GM19324 (cell line): Measurements from ENCODE around the gene GGT5.
"Not testable (repeated sequence)": the region's sequence is repeated elsewhere in the genome, so short reads cannot be mapped to it uniquely, and the experiment has no call there.

Experiments
- ATAC-seq: cut with Tn5 transposase; IDR thresholded peaks from one replicate; pipeline ENCODE4 v1.9.1; 2021; ENCODE audit warnings: mild to moderate bottlenecking, moderate library complexity; ENCODE audit not compliant: unreplicated experiment, low FRiP score

Gene GGT5

DNA sequence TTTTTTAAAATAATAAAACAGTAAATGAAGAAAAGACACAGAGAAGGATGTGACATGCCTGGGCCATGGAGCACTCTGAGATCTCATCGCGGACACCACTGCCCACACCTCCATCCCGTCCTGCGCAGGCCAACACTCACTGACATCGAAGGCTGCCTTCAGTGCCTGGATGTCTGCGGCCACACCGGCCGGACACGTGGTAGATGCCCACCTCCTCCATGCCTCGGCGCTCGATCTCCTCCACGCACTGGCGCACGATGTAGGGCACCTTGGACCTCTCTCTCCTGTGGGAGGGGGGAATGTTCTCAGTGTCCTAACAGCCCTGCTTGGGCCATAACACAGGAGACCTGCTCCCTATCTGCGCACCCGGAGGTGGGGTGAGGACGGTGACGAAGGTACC, 18.6 kb upstream of the GGT5 start:
- not testable (repeated sequence) for ATAC-seq

DNA sequence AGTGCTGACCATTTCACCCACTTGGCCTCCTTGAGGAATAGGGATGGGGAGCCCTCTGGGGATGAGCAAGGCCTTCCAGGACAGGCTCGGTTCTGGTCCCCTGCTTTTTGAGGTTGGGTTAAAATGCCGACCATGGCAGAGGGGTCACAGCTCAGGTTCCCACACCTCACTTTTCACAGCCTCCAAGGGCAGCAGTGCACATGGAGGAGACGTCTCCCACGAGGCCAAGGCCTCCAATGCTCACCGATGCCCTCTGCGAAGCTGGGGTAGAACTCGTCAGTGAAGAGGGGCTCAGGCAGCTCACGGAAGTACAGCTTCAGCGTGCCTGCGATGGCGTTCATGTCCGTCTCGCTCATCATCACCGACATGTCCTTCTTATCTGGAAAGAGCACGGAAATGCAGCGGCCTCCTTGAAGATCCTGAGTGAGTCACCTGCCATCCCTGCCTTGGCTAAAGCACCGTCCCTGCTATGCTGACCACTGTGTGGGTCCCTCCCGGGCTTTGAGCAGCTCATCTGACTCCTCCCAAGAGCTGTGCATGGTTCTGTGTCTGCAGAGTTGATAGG, 17.4 kb upstream of the GGT5 start:
- ATAC-seq = not testable (repeated sequence)

DNA sequence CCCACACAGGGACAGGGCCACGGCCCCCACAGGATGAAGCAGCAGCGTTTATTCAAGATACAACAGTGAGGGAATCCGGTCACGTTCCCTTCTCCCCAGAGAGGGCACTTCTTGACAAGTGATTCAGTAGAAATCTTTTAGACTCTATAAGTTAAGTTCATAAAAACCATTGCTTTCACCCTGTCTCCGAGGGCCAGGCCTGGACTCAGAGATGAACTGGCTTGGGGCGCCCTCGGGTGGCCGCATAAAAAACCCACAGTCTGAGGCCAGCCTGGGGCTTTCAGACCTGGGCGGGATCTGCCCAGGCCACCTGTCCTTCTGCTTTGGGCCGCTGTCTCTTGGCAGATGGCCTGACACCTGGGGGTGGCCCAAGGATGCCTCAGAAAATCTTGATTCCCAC, 14.6 kb upstream of the GGT5 start:
- not testable (repeated sequence) for ATAC-seq

DNA sequence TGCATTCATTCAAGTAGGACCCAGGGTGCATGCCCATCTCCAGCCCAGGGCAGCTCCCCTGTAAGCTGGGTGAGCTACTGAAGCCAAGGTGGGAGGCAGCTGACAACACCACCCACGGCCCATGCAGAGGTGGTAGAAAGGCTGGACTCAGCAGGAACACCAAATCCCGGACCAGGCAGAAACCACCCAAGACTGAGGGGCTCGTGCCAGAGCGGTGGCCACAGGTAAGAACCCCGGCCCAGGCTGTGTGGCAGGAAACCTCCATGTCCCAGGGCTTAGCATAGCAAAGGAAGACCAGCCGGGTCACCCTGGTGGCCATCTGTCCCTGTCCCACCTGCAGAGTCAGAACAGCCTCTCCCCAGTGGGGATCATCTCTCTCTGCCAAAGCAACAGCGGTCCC, 11.9 kb upstream of the GGT5 start:
- not testable (repeated sequence) for ATAC-seq

DNA sequence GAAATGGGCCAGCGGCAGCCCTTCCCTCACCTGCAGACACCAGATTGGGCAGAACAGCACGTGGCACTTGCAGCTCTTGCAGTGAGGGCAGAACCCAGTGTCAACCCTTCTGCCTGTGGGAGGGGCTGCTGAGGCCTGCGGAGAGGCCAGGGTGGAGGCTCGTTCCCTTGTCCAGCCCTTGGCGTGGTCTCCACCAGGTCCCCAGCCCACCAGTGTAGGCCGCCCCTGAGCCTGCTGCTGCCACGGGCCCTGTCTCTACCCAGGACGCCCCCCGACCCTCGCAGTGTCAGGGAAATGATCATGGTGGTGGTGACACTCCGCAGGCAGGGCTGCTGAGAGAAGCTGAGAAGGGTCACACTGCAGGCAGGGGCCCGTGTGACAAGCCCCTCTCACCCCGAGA, 11.3 kb upstream of the GGT5 start:
- ATAC-seq = not testable (repeated sequence)

DNA sequence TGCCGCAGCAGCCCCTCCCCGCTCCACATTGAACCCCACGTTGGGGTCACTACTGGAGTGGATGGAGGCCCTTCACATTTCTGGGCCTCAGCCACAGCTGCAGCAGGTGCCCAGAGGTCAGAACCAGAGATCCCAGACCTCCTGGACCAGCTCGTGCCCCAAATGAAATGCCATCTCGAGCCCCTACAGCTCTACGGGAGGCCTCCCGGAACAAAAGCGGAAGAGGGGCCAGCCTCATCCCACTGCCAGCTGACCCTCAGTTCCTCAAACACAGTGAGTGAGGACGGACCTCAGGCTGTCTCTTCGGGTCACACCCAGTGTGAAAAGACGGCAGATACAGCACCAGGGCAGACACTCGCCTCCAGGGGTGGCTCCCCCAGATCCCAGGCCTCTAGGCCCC, 8.2 kb upstream of the GGT5 start:
- not testable (repeated sequence) for ATAC-seq

DNA sequence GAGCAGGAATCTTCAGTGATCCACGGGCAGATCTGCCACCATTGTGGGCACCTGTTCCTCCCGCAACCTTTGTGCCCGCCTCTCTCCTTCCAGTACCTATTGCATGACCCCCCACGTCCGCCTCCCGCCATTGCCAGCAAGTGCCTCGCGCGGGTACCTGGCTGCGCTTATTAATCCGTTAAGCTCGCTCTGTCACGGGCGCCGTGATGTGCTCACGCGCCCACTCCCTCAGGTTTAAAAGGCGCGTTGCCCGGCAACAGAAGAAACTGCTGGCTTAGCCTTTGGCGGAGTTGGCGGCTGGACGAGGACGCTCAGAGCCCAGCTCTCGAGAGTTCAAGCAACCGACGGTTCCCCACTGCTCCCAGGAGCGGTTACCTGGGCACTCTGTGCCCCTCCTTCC, 6.4 kb upstream of the GGT5 start:
- ATAC-seq = not testable (repeated sequence)

DNA sequence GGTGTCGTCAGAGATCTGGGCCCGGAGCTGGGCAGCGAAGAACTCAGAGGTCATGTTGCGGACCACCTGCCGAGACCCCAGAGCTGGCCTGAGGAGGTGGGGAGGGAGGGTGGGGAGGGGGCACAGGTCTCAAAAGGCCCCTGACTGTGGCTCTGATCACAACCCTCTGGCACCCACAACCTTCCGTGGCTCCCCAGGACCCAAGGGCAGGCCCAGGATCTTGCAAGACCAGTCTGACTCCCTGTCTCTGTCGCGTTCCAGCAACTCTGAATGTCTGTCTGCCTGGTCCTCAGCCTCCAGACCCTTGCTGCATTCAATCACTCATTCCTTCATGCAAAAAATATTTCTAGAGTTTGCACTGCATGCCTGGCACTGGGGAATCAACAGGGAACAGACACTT, 4.5 kb upstream of the GGT5 start:
- not testable (repeated sequence) for ATAC-seq

DNA sequence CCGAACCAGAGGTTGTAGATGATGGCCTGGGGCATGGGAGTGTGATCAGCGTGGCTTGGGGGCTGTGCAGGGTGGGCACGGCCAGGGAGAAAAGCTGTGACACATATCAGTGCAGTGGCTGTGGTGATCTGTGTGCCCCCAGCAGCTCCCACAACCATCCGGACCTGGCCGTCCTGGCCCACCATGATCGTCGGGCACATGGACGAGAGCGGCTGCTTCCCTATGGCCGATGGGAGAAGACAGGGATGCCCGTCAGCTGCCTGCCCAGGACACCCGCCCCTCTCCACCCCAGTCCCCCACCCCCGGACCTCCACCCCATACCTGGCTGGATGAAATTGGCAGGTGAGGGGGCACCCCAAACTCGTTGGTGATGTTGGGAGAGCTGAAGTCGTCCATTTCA, 3.7 kb upstream of the GGT5 start:
- ATAC-seq = not testable (repeated sequence)

DNA sequence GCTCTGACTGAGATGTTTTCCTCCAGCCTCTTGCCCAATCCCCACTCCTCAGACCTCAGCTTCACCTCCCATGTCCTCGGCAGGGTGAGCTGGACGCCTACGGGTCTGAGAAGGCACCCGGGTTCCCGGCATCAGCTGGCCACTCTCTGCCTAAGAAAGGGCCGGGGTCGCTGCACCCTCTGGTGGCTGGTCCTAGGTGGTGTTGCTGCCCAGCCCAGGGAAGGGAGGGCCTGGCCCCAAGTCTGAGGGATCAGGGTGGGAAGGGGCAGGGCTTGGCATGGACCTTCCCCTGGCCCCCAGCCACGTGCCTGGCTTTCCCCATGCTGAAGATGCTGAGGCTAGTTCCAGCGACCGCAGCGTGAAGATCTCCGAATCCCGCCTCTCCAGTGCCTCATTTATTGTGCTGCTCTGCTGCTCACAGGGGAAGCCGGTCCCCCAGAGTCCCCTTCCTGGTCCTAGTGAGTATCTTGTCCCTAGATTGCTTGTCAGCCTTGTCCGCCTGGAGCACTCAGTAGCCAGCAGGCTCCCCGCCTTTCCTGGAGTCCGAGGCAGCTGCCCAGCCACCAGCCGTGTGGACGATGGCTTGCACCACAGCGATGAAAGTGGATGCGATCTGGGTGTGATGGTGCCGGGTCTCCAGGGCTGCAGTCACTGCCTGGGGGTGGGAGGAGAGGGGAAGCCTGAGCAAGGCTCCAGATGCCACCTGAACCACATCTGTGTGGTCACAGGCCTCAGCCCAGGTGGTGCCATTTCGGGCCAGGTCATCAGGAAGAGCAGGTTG, 2.9 kb upstream of the GGT5 start:
- ATAC-seq = no peak

DNA sequence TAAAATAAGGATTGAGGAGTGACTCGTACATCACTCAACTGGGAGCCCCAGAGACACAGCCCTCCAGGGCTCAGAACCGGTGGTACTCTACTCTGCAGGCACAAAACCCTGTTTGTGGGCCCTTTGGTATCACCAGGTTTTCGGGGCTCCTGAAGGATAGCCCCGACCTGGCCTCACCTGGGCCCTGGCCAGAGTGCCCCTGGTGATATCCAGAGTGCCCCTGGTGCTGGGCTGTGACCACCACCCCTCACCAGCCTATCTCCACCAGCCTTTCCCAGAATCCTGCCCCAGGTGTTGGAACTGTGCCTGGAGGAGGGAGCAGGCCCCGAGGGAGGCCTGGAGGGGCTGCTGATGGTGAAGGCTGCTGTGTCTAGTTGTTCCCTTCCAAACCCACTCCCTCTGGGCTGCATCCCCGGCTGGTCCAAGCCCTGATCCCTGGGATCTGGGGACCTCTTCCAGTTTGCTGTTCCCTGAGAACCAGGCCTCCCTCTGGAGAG, 2.2 kb upstream of the GGT5 start:
- ATAC-seq = no peak

DNA sequence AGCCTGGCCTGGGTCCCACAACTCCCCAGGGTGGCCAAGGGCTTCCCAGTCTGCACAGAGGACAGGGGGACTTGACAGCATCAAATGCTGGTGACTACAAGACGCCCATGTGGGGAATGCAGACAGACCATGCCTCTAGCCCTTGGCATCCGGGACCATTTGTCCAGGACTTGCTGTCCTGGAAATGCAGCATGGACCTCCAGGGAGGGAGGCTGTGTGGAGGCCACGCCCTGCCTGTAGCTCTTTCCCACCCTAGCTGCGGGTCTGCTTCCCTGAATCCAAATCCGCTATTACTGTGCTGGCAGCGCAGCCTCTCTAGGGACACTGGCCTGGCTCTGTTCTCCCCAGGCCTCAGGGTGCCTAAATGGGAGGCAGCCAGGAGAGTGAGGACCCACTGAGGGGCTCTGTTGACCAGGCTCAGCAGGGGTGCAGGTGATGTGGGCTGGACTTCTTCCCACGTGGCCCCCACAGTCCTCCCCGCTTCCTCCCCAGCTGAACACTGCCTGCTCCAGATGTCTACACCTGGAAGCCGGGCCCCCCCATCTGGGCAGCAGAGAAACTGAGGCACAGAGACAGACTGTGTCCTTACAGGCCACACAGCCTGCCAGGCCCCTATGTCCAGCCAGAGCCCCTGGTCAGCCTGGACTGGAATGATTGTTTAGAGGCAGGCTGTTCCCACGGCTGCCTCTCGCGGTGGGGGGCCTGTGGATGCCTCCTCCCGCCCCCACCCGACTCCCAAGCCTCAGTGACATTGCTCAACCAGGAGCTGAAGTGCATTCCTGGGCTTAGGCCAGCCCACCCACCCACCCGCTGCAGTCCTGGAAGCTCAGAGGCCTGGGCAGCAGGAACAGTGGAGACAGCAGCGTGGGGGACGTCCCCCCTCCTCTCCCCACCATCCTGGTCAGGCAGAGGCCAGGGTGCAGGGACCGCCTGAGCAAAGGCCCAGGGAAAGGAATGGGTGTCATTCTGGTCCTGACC, 991 bp upstream of the GGT5 start:
- ATAC-seq = not testable (repeated sequence)

DNA sequence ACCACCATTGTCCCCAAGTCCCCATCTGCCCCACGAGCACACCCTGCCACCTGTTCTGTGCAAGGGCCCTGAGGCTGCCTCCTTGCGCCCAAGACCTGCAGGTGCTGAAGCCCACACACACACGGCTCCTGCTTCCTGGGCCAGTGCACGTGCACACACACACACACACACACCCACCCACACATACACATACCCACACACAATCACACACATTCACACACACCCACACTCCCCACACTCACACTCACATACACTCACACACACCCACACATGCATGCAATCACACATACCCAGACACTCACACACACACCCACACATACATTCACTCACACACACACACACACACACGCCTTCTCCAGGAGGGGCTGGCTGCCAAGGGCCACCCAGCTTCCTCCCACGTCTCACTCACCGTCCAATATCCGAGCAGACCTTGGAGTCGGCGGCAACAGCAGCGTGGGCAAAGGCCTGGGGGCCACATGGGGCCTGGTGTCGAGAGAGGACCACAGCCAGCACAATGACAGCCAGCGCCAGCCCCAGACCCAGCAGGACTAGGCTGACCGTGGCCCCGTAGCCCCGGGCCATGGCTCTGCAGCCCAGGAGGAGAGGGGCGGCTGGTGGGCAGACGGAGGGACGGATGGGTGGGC, 616 bp downstream of the GGT5 start:
- ATAC-seq = no peak

DNA sequence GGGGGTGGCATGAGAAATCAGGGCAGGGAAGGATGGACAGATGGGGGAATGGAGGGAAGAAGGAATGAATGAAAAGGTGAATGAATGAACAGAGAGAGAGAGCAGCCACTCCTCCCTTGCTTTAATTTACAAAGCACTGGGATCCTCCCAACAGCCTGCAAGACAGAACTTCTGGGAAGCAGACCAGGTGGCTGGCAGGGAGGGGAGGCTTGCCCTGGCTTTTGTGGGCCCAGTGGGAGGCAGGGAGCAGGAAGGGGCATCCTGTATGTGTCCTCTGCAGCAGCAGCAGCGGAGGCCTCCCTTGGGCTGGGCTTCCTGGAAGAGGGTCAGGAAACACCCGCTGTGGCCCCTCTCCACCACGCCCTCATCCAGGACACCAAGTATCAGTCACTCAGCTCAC, 1.5 kb downstream of the GGT5 start:
- ATAC-seq = not testable (repeated sequence)

DNA sequence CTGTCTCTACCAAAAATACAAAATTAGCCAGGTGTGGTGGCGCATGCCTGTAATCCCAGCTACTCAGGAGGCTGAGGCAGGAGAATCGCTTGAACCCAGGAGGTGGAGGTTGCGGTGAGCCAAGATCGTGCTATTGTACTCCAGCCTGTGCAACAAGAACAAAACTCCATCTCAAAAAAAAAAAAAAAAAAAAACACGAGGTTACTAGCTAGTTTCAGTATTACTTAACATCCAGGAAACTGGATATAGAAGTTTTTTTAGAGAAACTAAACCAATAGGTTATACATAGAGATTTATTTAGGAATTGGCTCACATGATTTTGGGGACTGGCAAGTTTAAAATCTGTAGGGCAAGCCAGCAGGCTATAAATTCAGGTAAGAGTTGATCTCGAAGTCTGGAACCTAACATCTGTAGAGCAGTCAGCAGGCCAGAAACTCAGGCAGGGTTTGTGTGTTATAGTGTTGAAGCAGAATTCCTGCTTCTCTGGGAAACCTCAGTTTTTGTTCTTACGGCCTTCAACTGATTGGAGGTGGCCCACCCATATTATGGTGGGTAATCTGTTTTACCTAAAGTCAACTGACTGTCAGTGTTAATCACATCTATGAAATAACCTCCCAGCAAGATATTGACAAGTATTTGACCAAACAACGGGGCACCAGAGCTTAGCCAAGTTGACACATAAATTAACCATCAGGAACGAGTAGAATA, 3.7 kb downstream of the GGT5 start:
- ATAC-seq = not testable (repeated sequence)

DNA sequence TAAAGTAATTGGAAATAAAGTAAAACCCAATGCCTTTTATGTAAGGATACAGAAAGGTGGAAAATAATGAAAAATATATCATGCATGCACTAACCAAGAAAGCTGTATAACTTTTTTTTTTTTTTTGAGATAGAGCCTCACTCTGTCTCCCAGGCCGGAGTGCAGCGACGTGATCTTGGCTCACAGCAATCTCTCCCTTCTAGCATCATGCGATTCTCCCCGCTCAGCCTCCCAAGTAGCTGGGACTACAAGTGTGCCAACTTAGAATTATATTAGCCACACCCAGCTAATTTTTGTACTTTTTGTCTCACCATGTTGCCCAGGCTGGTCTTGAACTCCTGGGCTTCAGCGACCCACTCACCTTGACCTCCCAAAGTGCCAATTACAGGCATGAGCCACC, 4.5 kb downstream of the GGT5 start:
- no peak for ATAC-seq

DNA sequence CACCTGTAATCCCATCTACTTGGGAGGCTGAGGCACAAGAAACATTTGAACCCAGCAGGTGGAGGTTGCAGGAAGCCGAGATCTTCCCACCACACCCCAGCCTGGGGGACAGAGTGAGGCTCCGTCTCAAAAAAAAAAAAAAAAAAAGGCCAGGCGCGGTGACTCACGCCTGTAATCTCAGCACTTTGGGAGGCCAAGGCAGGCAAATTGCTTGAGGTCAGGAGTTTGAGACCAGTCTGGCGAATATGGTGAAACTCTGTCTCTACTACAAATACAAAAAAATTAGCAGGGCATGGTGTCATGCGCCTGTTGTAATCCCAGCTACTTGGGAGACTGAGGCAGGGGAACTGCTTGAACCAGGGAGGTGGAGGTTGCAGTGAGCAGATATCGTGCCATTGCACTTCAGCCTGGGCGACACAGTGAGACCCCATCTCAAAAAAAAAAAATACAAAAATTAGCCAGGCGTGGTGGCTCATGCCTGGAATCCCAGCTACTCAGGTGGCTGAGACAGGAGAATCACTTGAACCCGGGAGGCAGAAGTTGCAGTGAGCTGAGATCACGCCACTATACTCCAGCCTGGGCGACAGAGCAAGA, 6.7 kb downstream of the GGT5 start:
- ATAC-seq = not testable (repeated sequence)

DNA sequence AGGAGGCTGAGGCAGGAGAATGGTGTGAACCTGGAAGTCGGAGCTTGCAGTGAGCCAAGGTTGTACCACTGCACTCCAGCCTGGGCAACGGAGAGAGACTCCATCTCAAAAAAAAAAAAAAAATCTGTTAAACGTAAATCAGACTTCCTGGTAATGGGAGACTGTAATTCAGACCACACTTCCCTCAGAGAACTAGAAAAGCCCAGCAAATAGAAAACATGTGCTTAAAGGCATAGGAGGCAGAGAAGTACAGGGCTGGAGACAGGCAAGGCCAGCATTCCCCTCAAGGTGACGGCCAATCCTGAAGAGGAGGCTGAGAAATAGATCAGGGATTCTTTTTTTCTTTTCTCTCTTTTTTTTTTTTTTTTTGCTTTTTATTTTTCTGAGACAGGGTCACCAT, 8.2 kb downstream of the GGT5 start:
- ATAC-seq = no peak

DNA sequence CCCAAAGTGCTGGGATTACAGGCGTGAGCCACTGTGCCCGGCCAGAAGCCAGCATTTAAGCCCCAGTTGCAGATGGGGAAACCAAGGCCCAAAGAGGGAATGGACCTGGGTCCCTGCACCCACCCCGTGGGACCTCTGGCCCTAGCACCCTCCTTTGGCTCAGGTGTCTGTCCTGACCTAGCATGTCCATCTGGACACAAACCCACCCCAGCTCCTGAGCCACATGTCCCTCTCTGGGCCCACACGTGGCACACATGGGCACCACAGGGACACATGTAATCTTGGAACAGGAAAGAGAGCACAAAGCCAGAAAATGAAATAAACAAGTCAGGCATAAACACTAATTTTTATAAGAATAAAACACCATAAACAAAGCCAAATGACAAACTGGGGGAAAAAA, 9.6 kb downstream of the GGT5 start:
- ATAC-seq = no peak
